ENCODE measurements around the gene USP10.
A peak's percentile ranks its signal among the peaks of the same experiment; 100 is the strongest.

Gene USP10

GRCh38 chr16:84700446-84701300 is 873 bp downstream of the USP10 start:
- DNase-seq, result peak; percentile 16

- DNase-seq, result no peak
These were observed 3.9 kb downstream of the USP10 start for GRCh38 chr16:84703681-84704080.

GRCh38 chr16:84704253-84704652 is 4.5 kb downstream of the USP10 start:
- DNase-seq, result no peak

- no peak for DNase-seq
These were observed 7.1 kb downstream of the USP10 start for GRCh38 chr16:84706856-84707255.

GRCh38 chr16:84709609-84710008 is 9.8 kb downstream of the USP10 start:
- DNase-seq, result no peak

GRCh38 chr16:84710686-84711085 is 10.9 kb downstream of the USP10 start:
- no peak for DNase-seq

- DNase-seq, result no peak
These were observed 12.4 kb downstream of the USP10 start for GRCh38 chr16:84712138-84712671.

GRCh38 chr16:84712801-84713775 is 13.3 kb downstream of the USP10 start:
- no peak for DNase-seq

GRCh38 chr16:84714028-84714427 is 14.2 kb downstream of the USP10 start:
- no peak for DNase-seq

- no peak for DNase-seq
These were observed 15.6 kb downstream of the USP10 start for GRCh38 chr16:84715424-84715823.

GRCh38 chr16:84715854-84716253 is 16.1 kb downstream of the USP10 start:
- DNase-seq, result no peak

GRCh38 chr16:84716740-84717139 is 16.9 kb downstream of the USP10 start:
- no peak for DNase-seq

GRCh38 chr16:84717484-84717883 is 17.7 kb downstream of the USP10 start:
- DNase-seq, result no peak

- no peak for DNase-seq
These were observed 20.4 kb downstream of the USP10 start for GRCh38 chr16:84720177-84720579.

GRCh38 chr16:84722068-84722467 is 22.3 kb downstream of the USP10 start:
- DNase-seq, result no peak

- no peak for DNase-seq
These were observed 24.1 kb downstream of the USP10 start for GRCh38 chr16:84723906-84724305.

- DNase-seq, result no peak
These were observed 25.0 kb downstream of the USP10 start for GRCh38 chr16:84724606-84725309.

- DNase-seq, result no peak
These were observed 25.8 kb downstream of the USP10 start for GRCh38 chr16:84725481-84726078.

- DNase-seq, result peak; percentile 72
These were observed 26.4 kb downstream of the USP10 start for GRCh38 chr16:84726079-84726668.

GRCh38 chr16:84726669-84727467 is 27.1 kb downstream of the USP10 start:
- no peak for DNase-seq

GRCh38 chr16:84728853-84729424 is 29.1 kb downstream of the USP10 start:
- no peak for DNase-seq
